HG03175 (cell line): ENCODE measurements around the gene IRF2BP1.

ENCODE experiments used
- ATAC-seq: cut with Tn5 transposase; IDR thresholded peaks from one replicate; pipeline ENCODE4 v1.9.1; 2021; ENCODE audit warnings: mild to moderate bottlenecking, moderate library complexity; ENCODE audit not compliant: unreplicated experiment

IRF2BP1 gene

DNA sequence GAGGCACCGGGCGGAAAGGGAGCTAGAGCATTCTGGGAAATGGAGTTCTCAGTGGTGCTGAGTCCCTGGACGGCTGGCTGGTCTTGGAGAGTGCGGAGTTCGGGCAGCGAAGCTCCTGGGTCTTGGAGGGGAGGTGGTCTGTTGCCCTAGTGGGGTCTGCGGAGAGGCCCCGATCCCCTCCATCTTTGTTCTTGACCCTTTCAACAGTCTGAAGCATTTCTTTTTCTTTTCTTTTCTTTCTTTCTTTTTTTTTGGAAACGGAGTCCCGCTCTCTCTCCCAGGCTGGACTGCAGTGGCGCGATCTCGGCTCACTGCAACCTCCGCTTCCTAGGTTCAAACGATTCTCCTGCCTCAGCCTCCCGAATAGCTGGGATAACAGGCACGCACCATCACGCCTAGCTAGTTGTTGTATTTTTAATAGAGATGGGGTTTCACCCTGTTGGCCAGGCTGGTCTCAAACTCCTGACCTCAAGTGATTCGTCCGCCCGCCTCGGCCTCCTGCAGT lies 22.6 kb downstream of the IRF2BP1 start:
- ATAC-seq = no peak

DNA sequence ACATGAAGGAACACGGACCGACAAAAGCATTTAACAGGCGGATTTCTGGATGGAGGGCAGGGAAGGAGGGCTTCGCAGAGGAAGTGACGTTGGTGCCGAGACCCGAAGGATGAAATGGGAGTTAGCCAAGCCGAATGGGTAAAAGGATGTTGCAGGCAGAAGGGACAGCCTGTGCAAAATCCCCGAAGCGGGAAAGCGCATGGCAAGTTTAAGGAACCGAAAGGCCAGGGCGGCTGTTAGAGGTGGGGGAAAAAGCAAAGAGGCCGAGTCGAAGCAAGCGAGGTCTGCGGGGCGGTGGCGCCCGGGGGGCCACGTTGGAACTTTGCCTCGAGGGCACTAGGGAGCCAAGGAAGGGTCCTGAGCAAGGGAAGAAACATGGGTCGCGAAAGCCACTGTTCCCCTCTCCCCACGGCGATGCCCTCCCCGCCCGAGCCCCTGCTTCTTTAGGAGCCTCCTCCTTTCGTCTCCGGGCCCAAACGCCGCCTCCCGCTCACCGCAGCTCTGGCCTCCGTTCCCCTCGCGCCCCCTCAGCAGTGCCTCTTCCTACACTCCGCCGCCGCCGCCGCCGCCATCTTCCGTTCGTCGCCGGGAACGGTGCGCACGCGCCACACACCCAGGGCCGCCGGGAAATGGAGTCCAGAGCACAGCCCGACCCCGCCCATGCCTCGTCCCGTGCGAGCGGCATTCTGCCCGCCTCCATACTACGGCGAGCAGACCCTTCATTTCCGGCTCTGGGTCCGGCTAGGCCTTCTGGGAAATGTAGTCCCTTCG lies 23.2 kb downstream of the IRF2BP1 start, which contains the start of gene SYMPK:
SYMPK (minus strand) TSS at position 584 of the 771 bp plus-strand sequence. CDS start 8,652 bp downstream, outside the sequence.
- peak; percentile 94 for ATAC-seq

DNA sequence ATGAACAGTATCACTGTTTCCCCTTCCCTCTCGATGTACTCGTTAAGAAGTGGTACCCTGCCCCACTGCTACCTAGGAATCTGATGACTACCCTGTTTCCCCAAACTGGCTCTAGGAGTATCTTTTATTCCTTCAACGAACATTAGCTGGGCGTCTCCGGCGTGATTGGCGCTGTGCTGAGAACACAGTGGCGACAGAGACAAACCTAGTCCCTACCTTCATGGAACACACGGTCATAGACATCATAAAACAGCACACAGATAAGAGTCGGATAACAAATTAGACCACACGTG lies 23.7 kb downstream of the IRF2BP1 start:
- no peak for ATAC-seq

DNA sequence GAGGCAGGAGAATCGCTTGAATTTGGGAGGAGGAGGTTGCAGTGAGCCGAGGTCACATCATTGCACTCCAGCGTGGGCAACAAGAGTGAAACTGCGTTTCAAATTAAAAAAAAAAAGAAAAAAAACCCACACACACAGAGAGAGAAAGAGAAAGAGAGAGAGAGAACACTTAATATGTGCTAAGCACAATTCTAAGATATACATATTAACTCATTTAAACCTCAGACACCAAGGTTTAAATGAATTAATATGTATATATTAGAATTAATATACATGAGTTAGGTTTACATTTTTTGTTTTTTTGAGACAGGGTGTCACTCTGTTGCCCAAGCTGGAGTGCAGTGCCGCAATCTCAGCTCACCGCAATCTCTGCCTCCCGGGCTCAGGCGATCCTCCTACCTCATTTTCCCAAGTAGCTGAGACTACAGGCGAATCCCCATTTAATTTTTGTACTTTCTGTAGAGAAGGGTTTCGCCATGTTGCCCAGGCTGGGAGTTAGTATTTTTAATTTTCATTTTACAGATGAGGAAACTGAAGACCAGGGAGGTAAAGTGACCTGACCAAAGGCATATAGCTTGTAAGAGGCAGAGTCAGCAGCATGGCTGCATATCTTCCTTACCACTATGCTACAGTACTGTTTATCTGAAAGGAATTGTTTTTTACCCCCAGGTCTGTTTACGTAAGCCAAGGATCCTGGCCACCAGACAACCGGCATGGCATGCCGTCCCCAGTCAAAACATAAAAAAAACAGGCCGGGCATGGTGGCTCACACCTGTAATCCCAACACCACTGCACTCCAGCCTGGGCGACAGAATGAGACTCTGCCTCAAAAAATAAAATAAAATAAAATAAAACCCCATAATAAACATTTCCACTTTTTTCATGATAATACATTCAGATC lies 25.3 kb downstream of the IRF2BP1 start:
- no peak for ATAC-seq

DNA sequence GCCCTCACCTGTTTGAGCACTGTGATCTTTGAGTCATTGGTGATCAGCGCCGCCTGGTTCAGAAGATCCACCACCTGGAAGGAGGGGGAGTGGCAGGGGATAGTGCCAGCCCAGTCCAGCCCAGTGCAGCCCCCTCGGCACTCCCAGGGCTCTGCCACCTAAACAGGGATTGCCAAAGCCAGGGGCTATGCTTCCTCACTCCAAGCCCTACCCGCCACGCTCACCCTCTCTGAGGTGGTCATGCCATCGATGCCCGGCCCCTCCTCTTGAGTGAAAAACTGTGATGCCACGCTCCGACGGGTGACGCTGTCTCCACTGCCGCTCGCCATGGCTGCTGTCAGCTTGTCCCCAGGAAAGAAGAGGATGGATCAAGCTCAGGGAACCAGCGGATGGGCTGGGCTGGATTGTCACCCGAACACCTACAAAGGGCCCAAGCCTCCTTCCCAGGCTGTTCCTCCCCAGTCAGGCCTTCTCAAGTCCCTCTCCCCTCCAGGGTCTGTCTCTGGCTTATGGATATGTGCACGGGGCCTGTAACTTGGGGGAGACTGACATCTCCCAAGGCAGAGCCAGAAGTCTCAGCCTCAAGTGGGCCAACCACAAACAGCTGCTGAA lies 31.7 kb downstream of the IRF2BP1 start:
- no peak for ATAC-seq

DNA sequence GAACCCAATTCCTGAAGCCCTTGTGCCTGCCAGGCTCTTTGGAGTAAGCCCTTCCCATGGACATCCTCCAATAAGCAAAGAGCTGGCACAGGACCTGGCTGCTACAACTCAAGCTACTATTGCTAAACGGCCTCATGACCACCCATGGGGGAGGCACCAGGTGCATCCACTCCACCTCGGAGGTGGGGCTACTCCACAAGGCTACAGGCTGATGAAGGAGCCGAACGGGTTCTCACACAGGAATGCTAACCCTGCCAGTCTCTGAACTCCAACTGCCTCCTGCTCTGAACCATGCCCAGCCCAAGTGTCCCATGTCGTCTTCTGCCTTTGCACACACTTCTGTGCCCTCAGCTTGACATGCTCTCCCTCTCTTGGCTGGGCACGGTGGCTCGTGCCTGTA lies 33.0 kb downstream of the IRF2BP1 start:
- no peak for ATAC-seq

DNA sequence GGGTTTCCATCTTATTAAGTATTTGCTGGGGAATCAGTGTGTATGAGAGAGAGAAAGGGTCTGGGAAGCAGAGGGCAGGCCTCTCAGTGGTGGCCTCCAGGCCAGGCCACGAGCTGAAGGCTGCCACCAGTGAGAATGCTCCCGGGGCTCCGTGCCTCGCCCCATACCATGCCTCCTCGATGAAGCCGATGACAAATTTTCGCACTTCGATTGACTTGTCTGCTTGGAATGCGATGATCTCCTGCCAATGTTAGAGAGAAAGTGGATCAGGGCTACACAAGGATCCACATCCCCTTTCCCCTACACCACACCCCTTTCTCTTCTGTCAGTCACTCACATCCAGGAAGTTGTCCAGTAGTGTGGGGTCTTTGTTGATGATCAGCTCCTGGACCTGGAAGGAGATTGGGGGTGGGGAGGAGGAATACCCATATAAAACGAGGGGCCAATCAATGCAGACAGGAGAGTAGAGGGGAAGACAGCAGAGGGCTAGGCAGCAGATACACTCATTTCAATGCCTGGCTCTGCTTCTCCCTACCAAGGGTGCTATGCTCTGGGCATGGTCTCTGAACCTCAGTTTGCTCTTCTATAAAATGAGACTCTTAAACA lies 33.7 kb downstream of the IRF2BP1 start:
- ATAC-seq = no peak

DNA sequence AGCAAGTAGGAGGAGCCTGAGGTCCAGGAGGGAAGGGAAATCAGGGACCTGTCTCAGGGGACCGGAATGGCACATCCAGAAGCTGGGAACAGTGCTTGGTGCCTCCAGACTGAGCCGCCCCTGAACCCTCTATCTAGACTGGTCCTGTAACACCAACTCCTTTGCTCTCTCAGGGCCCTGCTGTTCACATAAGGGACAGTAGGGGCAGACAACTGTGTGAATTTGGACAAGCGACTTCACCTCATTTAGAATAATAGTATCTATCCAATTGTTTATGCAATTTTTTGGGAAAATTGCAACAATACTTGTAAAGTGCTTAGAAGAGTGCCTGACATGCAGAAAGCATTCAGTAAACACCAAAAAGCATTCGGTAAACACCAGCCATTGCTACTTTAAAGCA lies 37.0 kb downstream of the IRF2BP1 start:
- no peak for ATAC-seq

DNA sequence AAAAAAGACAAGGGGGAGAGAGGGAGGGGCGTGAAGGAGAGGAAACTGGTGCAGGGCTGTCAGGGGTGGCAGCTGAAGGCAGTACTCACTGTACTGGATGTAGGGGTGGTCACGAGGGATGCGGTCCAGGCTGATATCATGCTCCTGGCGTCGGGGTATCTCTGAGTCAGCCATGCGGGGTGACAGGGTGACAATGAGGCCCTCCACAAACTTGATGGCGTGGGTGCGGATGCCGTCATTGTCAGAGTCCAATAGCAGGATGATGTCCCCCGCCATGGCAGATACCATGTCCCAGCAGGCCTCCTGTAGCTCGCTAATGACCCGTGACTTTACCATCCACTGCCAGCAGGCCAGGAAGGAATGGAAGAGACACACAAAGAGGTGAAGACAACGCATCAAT lies 38.3 kb downstream of the IRF2BP1 start:
- no peak for ATAC-seq

DNA sequence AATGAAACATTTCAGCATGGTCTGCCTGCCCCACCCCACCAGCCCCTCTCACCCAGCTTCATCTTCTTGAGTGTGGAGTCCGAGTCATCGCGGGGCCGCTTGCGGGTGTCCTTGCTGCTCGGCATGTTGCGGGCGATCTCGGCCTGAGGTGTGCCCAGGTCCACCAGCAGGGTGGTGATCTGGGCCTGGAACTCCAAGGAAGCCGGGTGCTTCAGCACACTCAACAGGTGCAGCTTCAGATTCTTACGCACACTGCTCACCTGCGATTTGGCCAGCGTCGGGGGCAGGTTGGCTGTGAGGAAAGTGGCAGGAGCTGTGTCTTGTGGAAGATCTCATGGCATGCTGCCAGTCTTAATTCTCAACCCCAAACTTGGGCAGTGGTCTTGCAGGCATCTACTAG lies 43.7 kb downstream of the IRF2BP1 start:
- no peak for ATAC-seq

DNA sequence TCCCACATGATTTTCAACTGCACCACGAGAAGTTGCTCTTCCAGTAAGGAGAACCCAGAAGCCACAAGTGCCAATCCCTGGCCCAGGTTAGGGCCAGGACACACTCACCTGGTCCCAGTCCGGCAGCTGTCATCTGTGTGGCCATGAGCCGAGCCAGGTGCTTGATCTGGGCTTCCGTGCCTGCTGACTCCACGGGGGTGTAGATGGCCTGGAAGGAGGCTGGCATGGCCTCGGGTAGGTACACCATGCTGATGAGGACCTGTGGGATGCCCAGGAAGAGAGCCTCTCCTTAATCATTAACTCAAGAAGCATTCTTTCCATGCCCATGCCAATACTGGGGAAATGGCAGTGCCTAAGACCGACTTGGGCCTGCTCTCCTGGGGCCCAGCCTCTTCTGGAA lies 51.0 kb downstream of the IRF2BP1 start:
- no peak for ATAC-seq
